Tibial nerve (tissue), 4 donors: ENCODE results near the gene KAT7.

Experiments
- CTCF ChIP-seq, 5 experiments: fragments of 200-600 bp in 3 of 5; fragments of 450-650 bp in 2 of 5; sonication (generic) in 3 of 5; IDR thresholded peaks; one replicate each; pipeline ENCODE4 v1.5.1; 2016 to 2019; ENCODE audit warnings: antibody characterized with exemption in 5 of 5, mild to moderate bottlenecking in 3 of 5, moderate library complexity in 2 of 5
- EP300 ChIP-seq, 2 donors: sonication (generic); formaldehyde crosslinking; IDR thresholded peaks; one replicate each; pipeline ENCODE4 v1.6.1; 2017; ENCODE audit warnings: antibody characterized with exemption in 2 of 2, mild to moderate bottlenecking in 1 of 2
- POLR2A ChIP-seq, 2 donors: fragments of 450-650 bp; IDR thresholded peaks; one replicate each; pipeline ENCODE4 v1.6.1; 2017; ENCODE audit warnings: antibody characterized with exemption in 2 of 2, mild to moderate bottlenecking in 2 of 2, moderate library complexity in 2 of 2

GRCh38 chr17:49798182-49798581, 9.7 kb downstream of the KAT7 start:
- no peak for TF ChIP-seq EP300 (IDR thresholded peaks at IDR 0.05)
- TF ChIP-seq CTCF (IDR thresholded peaks at IDR 0.05), result no peak
- TF ChIP-seq POLR2A (IDR thresholded peaks at IDR 0.05), result no peak
